T-helper 17 cell (primary cell): ENCODE results near the gene RBKS. TPM values are rescaled to one million over a fixed set of nuclear protein-coding genes. Genes with fewer than 3 reads are reported as not detected.

Experiments used
- ATAC-seq: fragments of 150-1000 bp; cut with Tn5 transposase; 2 replicates; pipeline ENCODE4 v1.10.0; 2021; ENCODE audit warnings: mild to moderate bottlenecking, moderate library complexity
- DNase-seq, 3 donors: peaks; one replicate each; pipeline versions ENCODE4 v3.0.0 to v3.0.0-alpha.2; 2020 to 2021
- H3K9me3 ChIP-seq: one replicate; pipeline ENCODE4 v1.7.0; 2013; ENCODE audit warnings: low read length, mild to moderate bottlenecking; ENCODE audit not compliant: control insufficient read depth, poor library complexity, severe bottlenecking
- H3K27ac Mint-ChIP-seq: one replicate; pipeline ENCODE4 v1.8.0; 2022; ENCODE audit warnings: mild to moderate bottlenecking, moderate library complexity, mixed read lengths
- H3K27me3 Mint-ChIP-seq: one replicate; pipeline ENCODE4 v1.8.0; 2022; ENCODE audit warnings: mixed read lengths
- H3K36me3 Mint-ChIP-seq: one replicate; pipeline ENCODE4 v1.8.0; 2022; ENCODE audit warnings: low read depth, mixed read lengths
- H3K4me1 Mint-ChIP-seq: one replicate; pipeline ENCODE4 v1.8.0; 2022; ENCODE audit warnings: mild to moderate bottlenecking, mixed read lengths
- H3K4me3 Mint-ChIP-seq: one replicate; pipeline ENCODE4 v1.8.0; 2022; ENCODE audit warnings: mild to moderate bottlenecking, moderate library complexity, mixed read lengths
- total RNA-seq, 4 donors: library from RNA in 2 of 4; stranded (reverse) in 2 of 4; gene quantifications; one replicate each; pipeline ENCODE4 v1.2.3 and lab custom pipeline; 2022 to 2026

The RBKS gene
- total RNA-seq, 2 donors from 2014 or later = 7.0 to 8.2 TPM

GRCh38 chr2:27855476-27855875 lies 34.7 kb downstream of the RBKS start:
- no peaks in the 10 kb centered on the region for H3K4me1 Mint-ChIP-seq
- H3K4me3 Mint-ChIP-seq = no peak overlapping the region
- no peak overlapping the region for H3K27ac Mint-ChIP-seq
- ATAC-seq (no peak), DNase-seq (no peak)
- H3K9me3 ChIP-seq = no peaks in the 10 kb centered on the region
- no peaks in the 10 kb centered on the region for H3K36me3 Mint-ChIP-seq
- no peaks in the 10 kb centered on the region for H3K27me3 Mint-ChIP-seq

- Mint-ChIP-seq H3K27me3 (no peaks in the 10 kb centered on the region), H3K36me3 (no peaks in the 10 kb centered on the region), H3K4me1 (no peaks in the 10 kb centered on the region), H3K27ac (no peak overlapping the region), H3K4me3 (no peak overlapping the region)
- DNase-seq = no peak
- no peak for ATAC-seq
- H3K9me3 ChIP-seq = no peaks in the 10 kb centered on the region
These were observed 35.8 kb downstream of the RBKS start for GRCh38 chr2:27854229-27854862.

- no peaks in the 10 kb centered on the region for H3K9me3 ChIP-seq
- DNase-seq (no peak), ATAC-seq (no peak)
- Mint-ChIP-seq H3K27ac (no peak overlapping the region), H3K27me3 (no peaks in the 10 kb centered on the region), H3K4me3 (no peak overlapping the region), H3K36me3 (no peaks in the 10 kb centered on the region), H3K4me1 (no peaks in the 10 kb centered on the region)
These were observed 37.5 kb downstream of the RBKS start for GRCh38 chr2:27852691-27853090.

DNA sequence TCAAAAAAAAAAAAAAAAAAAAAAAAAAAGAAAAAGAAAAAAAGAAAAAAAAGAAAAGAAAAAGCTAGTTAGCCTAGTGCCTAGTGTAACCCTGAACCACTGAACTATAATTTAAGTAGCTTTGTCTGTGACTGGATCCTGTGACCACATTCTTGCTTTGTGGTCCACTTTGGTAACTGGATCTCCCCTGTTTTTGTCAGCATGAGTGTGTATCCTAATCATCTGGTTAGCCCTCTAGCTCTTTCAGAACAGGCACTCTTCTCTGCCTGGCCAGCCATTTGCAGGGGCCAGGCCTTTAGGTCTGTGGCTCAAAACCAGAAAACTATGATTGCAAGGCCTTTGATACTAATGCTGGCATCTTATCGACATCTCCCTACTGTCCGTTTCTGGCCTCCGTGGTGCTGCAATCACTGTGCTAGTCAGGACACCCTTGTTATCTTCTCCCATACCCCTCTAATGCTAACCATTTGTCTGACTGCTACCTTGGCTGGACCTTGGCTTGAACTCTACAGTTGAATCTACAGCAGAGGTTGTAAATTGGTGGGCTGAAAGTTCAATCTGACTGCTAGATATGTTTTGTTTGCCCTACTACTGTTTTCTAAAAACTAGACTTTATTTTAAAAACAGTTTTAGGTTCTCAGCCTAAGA lies 40.5 kb downstream of the RBKS start:
- Mint-ChIP-seq H3K36me3 (no peaks in the 10 kb centered on the region), H3K4me3 (no peak overlapping the region), H3K27me3 (no peaks in the 10 kb centered on the region), H3K27ac (no peak overlapping the region), H3K4me1 (no peaks in the 10 kb centered on the region)
- no peak for DNase-seq
- no peaks in the 10 kb centered on the region for H3K9me3 ChIP-seq
- no peak for ATAC-seq

DNA sequence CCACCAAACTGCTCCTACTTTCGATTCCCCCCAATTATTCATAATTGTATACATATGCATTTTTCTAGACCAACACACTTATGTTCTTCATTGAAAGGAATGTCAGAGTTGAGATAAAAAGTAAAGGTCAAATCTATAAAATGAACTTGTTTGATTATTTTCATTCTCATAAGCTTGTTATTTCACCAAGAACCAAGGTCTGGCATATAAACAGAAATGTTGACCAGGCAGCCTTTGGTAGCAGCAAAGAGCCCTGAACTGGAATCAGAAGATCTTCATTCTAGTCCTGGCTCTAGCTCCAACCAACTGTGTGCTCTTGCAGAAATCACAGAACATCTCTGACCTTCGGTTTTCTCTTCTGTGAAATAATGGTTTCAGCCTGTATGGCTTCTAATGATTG lies 42.9 kb downstream of the RBKS start:
- Mint-ChIP-seq H3K4me1 (no peaks in the 10 kb centered on the region), H3K4me3 (no peak overlapping the region), H3K27me3 (no peaks in the 10 kb centered on the region), H3K27ac (no peak overlapping the region), H3K36me3 (no peaks in the 10 kb centered on the region)
- DNase-seq = no peak
- H3K9me3 ChIP-seq = no peaks in the 10 kb centered on the region
- ATAC-seq = no peak

DNA sequence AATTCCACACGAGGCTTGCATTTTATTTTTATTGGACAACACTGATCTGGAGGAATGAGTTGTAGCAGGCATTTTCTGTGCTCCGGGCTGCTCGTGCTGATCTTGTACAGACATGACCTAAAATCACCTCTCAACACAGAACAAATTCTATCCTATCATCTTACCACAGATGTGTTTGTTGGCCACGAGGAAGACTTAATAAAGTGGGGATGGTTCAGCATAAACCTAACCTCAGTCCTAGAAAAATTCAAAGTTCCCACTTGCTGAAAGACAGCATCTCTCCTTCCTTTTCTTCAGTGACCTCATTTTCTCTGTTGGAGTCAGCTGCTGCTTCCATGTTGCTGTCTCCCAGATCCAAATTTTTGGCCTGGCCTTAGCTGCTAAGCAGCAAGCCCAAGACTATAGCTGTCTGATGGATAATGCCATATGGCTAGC lies 45.3 kb downstream of the RBKS start:
- Mint-ChIP-seq H3K27me3 (no peaks in the 10 kb centered on the region), H3K4me1 (peaks cover 2% of the 10 kb centered on the region), H3K4me3 (no peak overlapping the region), H3K27ac (no peak overlapping the region), H3K36me3 (peaks cover 2% of the 10 kb centered on the region)
- no peaks in the 10 kb centered on the region for H3K9me3 ChIP-seq
- no peak for DNase-seq
- ATAC-seq = no peak

GRCh38 chr2:27843992-27844391 lies 46.2 kb downstream of the RBKS start:
- no peak overlapping the region for H3K4me3 Mint-ChIP-seq
- no peak overlapping the region for H3K27ac Mint-ChIP-seq
- H3K9me3 ChIP-seq = no peaks in the 10 kb centered on the region
- H3K27me3 Mint-ChIP-seq = no peaks in the 10 kb centered on the region
- H3K36me3 Mint-ChIP-seq = peaks cover 2% of the 10 kb centered on the region
- DNase-seq (no peak), ATAC-seq (no peak)
- H3K4me1 Mint-ChIP-seq = peaks cover 2% of the 10 kb centered on the region

DNA sequence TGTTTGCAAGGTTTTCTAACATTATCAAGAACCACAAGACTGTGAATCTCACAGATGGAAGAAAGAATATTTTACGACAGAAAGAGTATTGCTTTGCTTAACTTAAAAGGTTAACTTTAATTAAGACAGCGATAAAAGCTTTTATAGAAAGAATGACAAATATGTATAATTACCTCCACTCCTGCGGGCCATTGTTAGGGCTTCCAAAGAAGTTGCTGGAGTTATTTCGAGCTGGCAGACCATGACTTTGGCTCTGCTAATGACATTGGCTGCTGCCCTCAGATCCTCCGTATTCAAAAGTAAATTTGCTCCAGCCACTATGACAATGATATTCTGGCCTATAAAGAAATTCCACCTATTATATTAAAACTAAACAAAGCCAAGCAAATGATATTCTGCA lies 47.3 kb downstream of the RBKS start:
- no peak for ATAC-seq
- Mint-ChIP-seq H3K27ac (no peak overlapping the region), H3K4me3 (no peak overlapping the region), H3K36me3 (peaks cover 2% of the 10 kb centered on the region), H3K4me1 (peaks cover 2% of the 10 kb centered on the region), H3K27me3 (no peaks in the 10 kb centered on the region)
- no peaks in the 10 kb centered on the region for H3K9me3 ChIP-seq
- no peak for DNase-seq

- ATAC-seq = no peak
- H3K27ac Mint-ChIP-seq = no peak overlapping the region
These were observed 51.1 kb downstream of the RBKS start for GRCh38 chr2:27839022-27839618.

GRCh38 chr2:27838502-27838901 lies 51.7 kb downstream of the RBKS start:
- no peaks in the 10 kb centered on the region for H3K9me3 ChIP-seq
- no peaks in the 10 kb centered on the region for H3K27me3 Mint-ChIP-seq
- H3K27ac Mint-ChIP-seq = no peak overlapping the region
- no peak for DNase-seq
- peaks cover 2% of the 10 kb centered on the region for H3K4me1 Mint-ChIP-seq
- peaks cover 2% of the 10 kb centered on the region for H3K36me3 Mint-ChIP-seq
- no peak for ATAC-seq
- no peak overlapping the region for H3K4me3 Mint-ChIP-seq

More at GRCh38 chr2:27839022-27839618, 51.1 kb downstream of the RBKS start:
- DNase-seq = no peak
- H3K27me3 Mint-ChIP-seq = no peaks in the 10 kb centered on the region
- peaks cover 2% of the 10 kb centered on the region for H3K4me1 Mint-ChIP-seq
- peaks cover 2% of the 10 kb centered on the region for H3K36me3 Mint-ChIP-seq
- no peaks in the 10 kb centered on the region for H3K9me3 ChIP-seq
- H3K4me3 Mint-ChIP-seq = no peak overlapping the region

- DNase-seq = no peak
- Mint-ChIP-seq H3K36me3 (peaks cover 5% of the 10 kb centered on the region), H3K4me3 (no peak overlapping the region), H3K27me3 (peaks cover 9% of the 10 kb centered on the region), H3K4me1 (no peaks in the 10 kb centered on the region), H3K27ac (no peak overlapping the region)
- no peaks in the 10 kb centered on the region for H3K9me3 ChIP-seq
- ATAC-seq = no peak
These were observed 56.3 kb downstream of the RBKS start for GRCh38 chr2:27833931-27834330.

GRCh38 chr2:27832396-27832795 lies 57.8 kb downstream of the RBKS start:
- H3K36me3 Mint-ChIP-seq = peaks cover 5% of the 10 kb centered on the region
- no peak overlapping the region for H3K4me3 Mint-ChIP-seq
- ATAC-seq (no peak), DNase-seq (no peak)
- H3K9me3 ChIP-seq = no peaks in the 10 kb centered on the region
- H3K4me1 Mint-ChIP-seq = no peaks in the 10 kb centered on the region
- no peak overlapping the region for H3K27ac Mint-ChIP-seq
- H3K27me3 Mint-ChIP-seq = peaks cover 9% of the 10 kb centered on the region

DNA sequence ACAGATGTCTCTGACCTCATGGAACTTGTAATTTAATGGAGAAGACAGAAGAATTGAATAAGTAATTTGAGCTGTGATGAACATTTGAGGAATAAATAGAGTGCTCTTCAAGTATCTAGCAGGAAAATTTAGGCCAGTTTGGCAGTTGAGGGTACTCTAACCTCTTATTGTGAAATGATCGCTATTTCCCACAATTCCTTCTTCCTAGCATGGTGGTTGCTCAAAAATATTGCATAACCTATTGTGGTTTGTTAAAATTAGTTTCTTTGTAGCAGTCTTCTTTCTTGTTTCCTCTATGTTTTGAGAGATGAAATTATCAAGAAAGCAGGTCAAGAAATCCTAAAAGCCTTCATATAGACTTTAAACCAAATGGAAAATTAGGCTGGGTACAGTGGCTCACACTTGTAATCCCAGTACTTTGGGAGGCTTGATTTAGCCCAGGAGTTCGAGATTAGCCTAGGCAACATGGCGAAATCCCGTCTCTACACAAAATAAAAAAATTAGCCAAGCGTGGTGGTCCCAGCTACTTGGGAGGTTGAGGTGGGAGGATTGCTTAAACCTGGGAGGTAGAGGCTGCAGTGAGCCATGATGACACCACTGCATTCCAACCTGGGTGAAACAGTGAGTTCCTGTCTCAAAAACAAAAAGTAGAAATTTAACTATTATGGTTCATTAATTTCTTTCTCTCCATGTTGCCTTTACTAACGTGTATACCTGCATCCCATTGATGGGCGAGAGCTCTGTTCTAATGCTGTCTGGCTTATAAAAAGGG lies 58.7 kb downstream of the RBKS start:
- DNase-seq (no peak), ATAC-seq (no peak)
- Mint-ChIP-seq H3K27ac (no peak overlapping the region), H3K4me3 (no peak overlapping the region), H3K36me3 (peaks cover 5% of the 10 kb centered on the region), H3K4me1 (no peaks in the 10 kb centered on the region), H3K27me3 (peaks cover 9% of the 10 kb centered on the region)
- no peaks in the 10 kb centered on the region for H3K9me3 ChIP-seq
